ENCODE results near the gene PIKFYVE.
"Not testable (repeated sequence)": the region's sequence is repeated elsewhere in the genome, so short reads cannot be mapped to it uniquely, and the experiment has no call there.

PIKFYVE gene, protein sequence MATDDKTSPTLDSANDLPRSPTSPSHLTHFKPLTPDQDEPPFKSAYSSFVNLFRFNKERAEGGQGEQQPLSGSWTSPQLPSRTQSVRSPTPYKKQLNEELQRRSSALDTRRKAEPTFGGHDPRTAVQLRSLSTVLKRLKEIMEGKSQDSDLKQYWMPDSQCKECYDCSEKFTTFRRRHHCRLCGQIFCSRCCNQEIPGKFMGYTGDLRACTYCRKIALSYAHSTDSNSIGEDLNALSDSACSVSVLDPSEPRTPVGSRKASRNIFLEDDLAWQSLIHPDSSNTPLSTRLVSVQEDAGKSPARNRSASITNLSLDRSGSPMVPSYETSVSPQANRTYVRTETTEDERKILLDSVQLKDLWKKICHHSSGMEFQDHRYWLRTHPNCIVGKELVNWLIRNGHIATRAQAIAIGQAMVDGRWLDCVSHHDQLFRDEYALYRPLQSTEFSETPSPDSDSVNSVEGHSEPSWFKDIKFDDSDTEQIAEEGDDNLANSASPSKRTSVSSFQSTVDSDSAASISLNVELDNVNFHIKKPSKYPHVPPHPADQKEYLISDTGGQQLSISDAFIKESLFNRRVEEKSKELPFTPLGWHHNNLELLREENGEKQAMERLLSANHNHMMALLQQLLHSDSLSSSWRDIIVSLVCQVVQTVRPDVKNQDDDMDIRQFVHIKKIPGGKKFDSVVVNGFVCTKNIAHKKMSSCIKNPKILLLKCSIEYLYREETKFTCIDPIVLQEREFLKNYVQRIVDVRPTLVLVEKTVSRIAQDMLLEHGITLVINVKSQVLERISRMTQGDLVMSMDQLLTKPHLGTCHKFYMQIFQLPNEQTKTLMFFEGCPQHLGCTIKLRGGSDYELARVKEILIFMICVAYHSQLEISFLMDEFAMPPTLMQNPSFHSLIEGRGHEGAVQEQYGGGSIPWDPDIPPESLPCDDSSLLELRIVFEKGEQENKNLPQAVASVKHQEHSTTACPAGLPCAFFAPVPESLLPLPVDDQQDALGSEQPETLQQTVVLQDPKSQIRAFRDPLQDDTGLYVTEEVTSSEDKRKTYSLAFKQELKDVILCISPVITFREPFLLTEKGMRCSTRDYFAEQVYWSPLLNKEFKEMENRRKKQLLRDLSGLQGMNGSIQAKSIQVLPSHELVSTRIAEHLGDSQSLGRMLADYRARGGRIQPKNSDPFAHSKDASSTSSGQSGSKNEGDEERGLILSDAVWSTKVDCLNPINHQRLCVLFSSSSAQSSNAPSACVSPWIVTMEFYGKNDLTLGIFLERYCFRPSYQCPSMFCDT (N-terminal part only)

GRCh38 chr2:208265801-208266552 lies at the start of gene PIKFYVE:
TSS of gene PIKFYVE (plus strand) at chr2:208266255. CDS start at chr2:208271520, 5,265 bp downstream.
- peak; percentile 94 for DNase-seq

- DNase-seq: not testable (repeated sequence)
Measured at GRCh38 chr2:208221873-208222272, 44.2 kb upstream of the PIKFYVE start.

- DNase-seq: no peak
Measured at GRCh38 chr2:208222351-208222750, 43.7 kb upstream of the PIKFYVE start.

DNA sequence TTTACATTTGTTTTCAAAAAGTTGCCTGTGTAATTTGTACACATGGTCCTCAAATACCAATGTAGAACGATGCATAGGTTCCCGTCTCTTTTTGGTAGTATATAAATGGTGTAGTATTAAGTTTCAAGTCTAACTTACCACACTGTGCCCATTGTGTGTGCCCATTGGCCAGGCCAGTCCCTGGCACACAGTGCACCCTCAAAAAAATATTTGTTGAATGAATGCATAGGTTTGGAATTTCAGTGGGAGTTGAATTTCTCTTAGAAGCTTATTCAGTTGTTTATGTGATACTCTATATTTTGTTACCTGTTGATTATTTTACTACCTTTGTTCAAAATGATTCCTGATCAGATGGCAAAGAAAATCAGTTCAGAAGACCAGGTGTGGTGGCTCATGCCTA lies 41.3 kb upstream of the PIKFYVE start:
- DNase-seq: no peak

DNA sequence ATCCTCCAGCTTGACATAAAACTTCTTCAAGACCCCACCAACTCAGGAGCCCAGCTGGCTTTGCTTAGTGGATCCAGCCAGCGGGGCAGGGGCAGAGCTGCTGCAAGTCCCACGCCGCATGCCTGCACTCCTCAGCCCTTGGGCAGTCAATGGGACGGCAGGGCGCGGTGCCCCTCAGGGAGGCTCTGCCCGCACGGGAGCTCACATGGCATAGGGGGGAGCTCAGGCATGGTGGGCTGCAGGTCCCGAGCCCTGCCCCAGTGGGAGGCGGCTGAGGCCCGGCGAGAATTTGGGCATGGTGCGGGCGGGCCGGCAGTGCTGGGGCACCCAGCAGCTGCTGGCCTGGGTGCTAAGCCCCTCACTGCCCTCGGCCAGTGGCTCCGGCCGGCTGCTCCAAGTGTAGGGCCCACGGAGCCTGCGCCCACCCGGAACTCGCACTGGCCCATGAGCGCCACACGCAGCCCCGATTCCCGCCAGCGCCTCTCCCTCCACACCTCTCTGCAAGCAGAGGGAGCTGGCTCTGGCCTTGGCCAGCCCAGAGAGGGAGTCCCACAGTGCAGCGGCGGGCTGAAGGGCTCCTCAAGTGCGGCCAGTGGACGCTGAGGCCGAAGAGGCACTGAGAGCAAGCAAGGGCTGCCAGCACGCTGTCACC lies 38.3 kb upstream of the PIKFYVE start:
- no peak for DNase-seq

GRCh38 chr2:208228476-208228875 lies 37.6 kb upstream of the PIKFYVE start:
- no peak for DNase-seq

GRCh38 chr2:208234786-208235185 lies 31.3 kb upstream of the PIKFYVE start:
- DNase-seq: no peak

- no peak for DNase-seq
Measured at GRCh38 chr2:208235860-208236259, 30.2 kb upstream of the PIKFYVE start.

- no peak for DNase-seq
Measured at GRCh38 chr2:208239770-208240493, 26.1 kb upstream of the PIKFYVE start.

DNA sequence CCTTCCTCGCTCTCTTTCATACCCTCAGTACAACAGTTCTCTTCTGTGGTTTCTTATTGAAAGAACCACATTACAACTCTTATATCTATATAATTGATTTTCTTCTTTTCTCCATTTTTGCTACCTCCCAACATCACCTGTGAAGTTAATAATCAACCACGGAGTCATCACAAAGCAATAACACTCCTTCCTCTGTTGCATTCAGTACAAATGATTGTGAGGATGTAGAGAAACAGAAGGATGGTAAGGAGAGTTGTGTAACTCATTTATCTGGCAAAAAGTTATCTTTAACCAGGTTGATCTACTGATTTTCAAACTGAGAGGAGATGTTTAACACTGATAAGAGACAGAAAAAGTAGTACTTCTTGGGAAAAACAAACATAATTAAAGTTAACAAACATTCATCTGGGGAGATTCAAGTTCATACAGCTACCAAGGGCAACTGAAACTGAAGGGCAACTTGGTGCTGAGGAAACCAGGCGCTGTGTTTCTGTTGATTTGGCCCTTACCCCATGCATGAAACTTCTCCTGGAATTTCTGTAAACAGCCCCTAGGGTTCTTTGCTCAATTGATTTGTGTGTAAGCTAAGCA lies 25.3 kb upstream of the PIKFYVE start:
- DNase-seq: no peak

GRCh38 chr2:208244422-208244821 lies 21.6 kb upstream of the PIKFYVE start:
- no peak for DNase-seq

DNA sequence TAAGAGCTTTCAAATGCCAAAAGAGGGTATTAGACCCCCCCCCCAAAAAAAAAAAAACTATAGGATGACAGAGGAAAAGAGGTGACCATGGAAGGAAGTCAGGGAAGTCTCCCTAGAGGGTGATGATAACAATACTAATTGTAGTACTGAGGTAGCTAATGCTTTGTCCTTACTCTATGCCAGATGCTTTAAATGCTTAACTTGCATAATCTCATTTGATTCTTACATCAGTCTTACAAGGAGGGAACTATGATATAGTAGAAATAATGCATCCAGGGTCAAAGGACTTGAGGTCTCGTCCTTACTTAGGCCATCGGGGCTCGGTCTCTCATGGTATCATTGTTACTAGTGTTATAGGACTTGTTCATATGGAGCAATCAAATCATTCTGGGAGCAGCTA lies 20.3 kb upstream of the PIKFYVE start:
- DNase-seq: no peak

DNA sequence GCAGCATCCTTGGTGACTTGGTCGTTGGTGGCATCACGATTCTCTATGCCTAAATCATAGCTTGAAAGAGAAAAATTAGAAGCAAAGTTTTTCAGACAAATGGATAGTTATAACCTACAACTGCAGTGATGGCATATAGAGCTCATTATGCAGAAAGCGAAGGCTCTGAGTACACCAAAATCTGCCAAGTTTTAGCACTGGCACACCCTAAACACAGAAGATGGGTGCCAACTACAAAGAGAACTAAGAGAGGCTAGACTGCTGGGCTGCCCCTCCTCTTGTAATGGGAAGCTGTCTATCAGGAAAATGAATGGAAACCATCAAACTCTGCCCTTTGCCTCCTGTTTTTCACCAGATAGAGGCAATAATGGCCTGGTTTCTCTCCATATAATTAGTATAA lies 17.5 kb upstream of the PIKFYVE start:
- DNase-seq: no peak

- DNase-seq: no peak
Measured at GRCh38 chr2:208249296-208249695, 16.8 kb upstream of the PIKFYVE start.

DNA sequence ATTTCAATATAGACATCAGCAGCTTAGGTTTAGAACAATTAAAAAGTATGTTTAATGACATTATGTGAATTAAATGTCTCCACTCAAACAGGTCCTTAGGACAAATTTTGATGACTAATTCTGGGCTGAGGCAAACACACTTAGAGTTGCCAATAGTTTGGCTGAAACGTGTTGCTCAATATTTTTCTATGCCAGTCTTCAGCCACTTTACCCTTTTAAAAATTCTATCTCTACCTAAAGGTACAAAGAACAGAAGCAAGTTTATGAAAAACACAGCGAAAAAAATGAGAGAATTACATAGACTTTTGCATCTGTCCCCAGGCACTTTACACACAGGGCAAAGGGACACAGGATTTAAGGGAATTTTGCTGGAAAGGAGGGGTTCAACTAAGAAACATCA lies 15.7 kb upstream of the PIKFYVE start:
- DNase-seq: no peak

DNA sequence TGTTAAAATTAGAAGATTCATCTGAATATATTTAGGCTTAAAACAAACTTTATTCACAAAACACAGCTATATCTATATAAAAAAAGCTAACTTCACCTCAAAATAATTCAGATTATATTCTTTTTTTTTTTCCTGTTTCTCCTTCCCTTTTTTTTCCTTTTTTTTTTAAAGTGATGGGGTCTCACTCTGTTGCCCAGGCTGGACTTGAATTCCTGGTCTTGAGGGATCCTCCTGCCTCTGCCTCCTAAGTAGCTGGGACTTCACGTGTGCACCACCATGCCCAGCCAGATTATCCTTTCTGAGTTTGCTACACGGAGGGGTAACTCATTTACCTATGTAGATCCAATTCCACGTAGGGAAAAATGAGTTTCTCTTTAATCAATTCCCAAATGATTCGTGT lies 15.0 kb upstream of the PIKFYVE start:
- no peak for DNase-seq

DNA sequence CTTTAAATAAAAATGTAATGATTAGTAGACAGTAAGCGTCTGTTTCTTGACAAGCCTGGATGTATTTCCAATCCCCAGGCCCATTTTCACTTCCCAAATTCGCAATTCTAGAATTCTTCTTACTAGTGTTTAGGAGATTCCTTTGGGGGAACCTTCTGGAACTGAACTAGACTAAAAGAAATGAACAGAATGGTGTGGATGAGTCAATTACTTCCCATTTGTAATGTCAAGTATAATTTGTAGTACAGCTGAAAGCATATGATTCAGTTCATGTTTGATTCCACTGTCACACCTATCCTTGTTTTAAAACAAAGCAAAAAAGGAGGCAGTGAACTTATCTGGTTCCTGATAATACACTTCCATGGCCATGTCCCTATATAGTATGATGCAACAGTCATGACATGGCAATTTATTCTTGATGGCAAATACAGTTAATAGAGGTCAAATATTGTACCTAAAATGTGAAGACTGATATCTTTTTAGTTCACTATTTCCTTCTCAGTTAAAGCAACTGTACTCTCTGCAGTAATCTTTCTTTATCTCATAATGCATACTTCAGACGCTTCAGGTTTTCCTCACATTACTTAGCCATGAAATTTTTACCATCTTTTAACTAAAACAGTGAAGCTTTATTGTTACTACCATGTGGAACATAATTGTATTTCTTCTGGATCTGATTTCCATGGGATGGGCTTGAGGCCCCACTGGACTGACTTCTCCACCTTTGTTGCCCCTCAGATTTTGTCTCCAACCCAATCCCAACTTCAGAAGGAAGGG lies 13.2 kb upstream of the PIKFYVE start:
- no peak for DNase-seq

- DNase-seq: no peak
Measured at GRCh38 chr2:208253600-208254117, 12.4 kb upstream of the PIKFYVE start.

- DNase-seq: peak; percentile 63
Measured at GRCh38 chr2:208254118-208254870, 11.8 kb upstream of the PIKFYVE start.
